Keratinocyte (primary cell): ENCODE measurements around the gene ZNF135. TPM values are rescaled to one million over a fixed set of nuclear protein-coding genes. Genes with fewer than 3 reads are reported as not detected.

Experiments used
- DNase-seq: peaks from one replicate; pipeline ENCODE4 v3.0.0-alpha.2; 2011; ENCODE audit warnings: low read depth, missing footprints, low spot score
- FAIRE-seq: peaks from 2 replicates; lab custom pipeline; 2011; peaks lifted over from hg19 to GRCh38; lab: Jason Lieb, UNC
- H2AFZ ChIP-seq: 2 replicates; pipeline ENCODE4 v1.6.0; 2012; ENCODE audit warnings: low read length, control low read depth, inconsistent platforms; ENCODE audit not compliant: control insufficient read depth
- H3K27ac ChIP-seq: 2 replicates; pipeline ENCODE4 v1.5.1; 2011; ENCODE audit warnings: low read length; ENCODE audit not compliant: control insufficient read depth, insufficient read depth
- H3K27me3 ChIP-seq: 3 replicates; pipeline ENCODE4 v1.6.0; 2011; ENCODE audit warnings: low read length; ENCODE audit not compliant: control insufficient read depth, insufficient read depth; ENCODE audit errors: extremely low read depth
- H3K36me3 ChIP-seq, 2 experiments: 2 replicates in 1 of 2; 3 replicates in 1 of 2; pipeline ENCODE4 v1.5.1; 2011; ENCODE audit warnings: low read length in 2 of 2, mild to moderate bottlenecking in 1 of 2; ENCODE audit not compliant: control insufficient read depth in 2 of 2, insufficient read depth in 2 of 2; ENCODE audit errors: extremely low read depth in 1 of 2
- H3K4me1 ChIP-seq: 3 replicates; pipeline ENCODE4 v1.5.1; 2011; ENCODE audit warnings: low read length; ENCODE audit not compliant: control insufficient read depth, insufficient read depth; ENCODE audit errors: extremely low read depth
- H3K4me2 ChIP-seq: 3 replicates; pipeline ENCODE4 v1.6.0; 2011; ENCODE audit warnings: low read depth, low read length; ENCODE audit not compliant: control insufficient read depth, insufficient read depth; ENCODE audit errors: extremely low read depth
- H3K4me3 ChIP-seq, 3 experiments: fragments of 200-600 bp in 1 of 3; sonication (generic) in 1 of 3; 2 replicates in 2 of 3; 3 replicates in 1 of 3; pipeline ENCODE4 v1.5.1; 2011 to 2016; ENCODE audit warnings: low read length in 3 of 3, mild to moderate bottlenecking in 3 of 3, control low read depth in 2 of 3, inconsistent platforms in 1 of 3, low read depth in 1 of 3, mixed read lengths in 1 of 3, mixed run types in 1 of 3, moderate library complexity in 1 of 3; ENCODE audit not compliant: control insufficient read depth in 2 of 3, insufficient read depth in 2 of 3; ENCODE audit errors: extremely low read depth in 1 of 3
- H3K79me2 ChIP-seq: 2 replicates; pipeline ENCODE4 v1.6.0; 2012; ENCODE audit warnings: low read length; ENCODE audit not compliant: control insufficient read depth, insufficient read depth
- H3K9ac ChIP-seq: 3 replicates; pipeline ENCODE4 v1.6.0; 2011; ENCODE audit warnings: low read length; ENCODE audit not compliant: control insufficient read depth, insufficient read depth; ENCODE audit errors: extremely low read depth
- H3K9me1 ChIP-seq: 3 replicates; pipeline ENCODE4 v1.6.0; 2011; ENCODE audit warnings: low read length; ENCODE audit not compliant: control insufficient read depth, insufficient read depth; ENCODE audit errors: extremely low read depth
- H3K9me3 ChIP-seq: 2 replicates; pipeline ENCODE4 v1.5.1; 2012; ENCODE audit warnings: low read depth, low read length; ENCODE audit not compliant: control insufficient read depth
- H4K20me1 ChIP-seq: 3 replicates; pipeline ENCODE4 v1.6.0; 2011; ENCODE audit warnings: low read length; ENCODE audit not compliant: control insufficient read depth, insufficient read depth; ENCODE audit errors: extremely low read depth
- CTCF ChIP-seq, 3 experiments: IDR thresholded peaks in 1 of 3; conservative IDR thresholded peaks in 1 of 3; optimal IDR thresholded peaks in 1 of 3; 2 replicates in 2 of 3; 3 replicates in 1 of 3; pipeline versions ENCODE3 to v1.5.1; 2011; ENCODE audit warnings: low read length in 3 of 3, mild to moderate bottlenecking in 3 of 3, moderate library complexity in 2 of 3, control low read depth in 1 of 3, inconsistent platforms in 1 of 3; ENCODE audit not compliant: insufficient read depth in 2 of 3; ENCODE audit errors: extremely low read depth in 1 of 3
- EZH2 ChIP-seq: IDR thresholded peaks from one replicate; pipeline ENCODE4 v1.6.1; 2012; ENCODE audit warnings: inconsistent platforms, mild to moderate bottlenecking, low read length, moderate library complexity
- dilution Hi-C: fragments of 300-500 bp; cut with MboI; formaldehyde crosslinking; loops from one replicate; pipeline ENCODE4 v1.7.0; 2020; ENCODE audit warnings: low sequenced_read_pairs; ENCODE audit not compliant: extremely low pct_ligation_motif_present
- polyA plus RNA-seq, 5 experiments: library from polyadenylated mRNA; depleted of rRNA in 3 of 5; stranded (reverse) in 3 of 5; stranded (forward) in 1 of 5; unstranded in 1 of 5; fragments of >200 nt; gene quantifications; 1 replicate in 1 of 5; 2 replicates in 3 of 5; 3 replicates in 1 of 5; pipeline versions ENCODE4 v1.2.1 to v1.2.3, GENCODE V29; 2011 to 2012; ENCODE audit warnings: missing spikeins in 2 of 5, low read depth in 1 of 5, low replicate concordance in 1 of 5

The ZNF135 gene
- polyA plus RNA-seq, 1 donor (not counting 4 experiments of a cell fraction or from before 2014, with no cell fraction given): 3.4 TPM

- Histone ChIP-seq H3K36me3 (peaks cover 0 to 12% of the 10 kb centered on the region in 2 experiments), H3K9me1 (no peaks in the 10 kb centered on the region), H3K9me3 (peaks cover 30% of the 10 kb centered on the region), H3K4me1 (no peaks in the 10 kb centered on the region), H3K4me3 (no peak overlapping the region), H3K9ac (no peak overlapping the region), H4K20me1 (no peaks in the 10 kb centered on the region), H2AFZ (no peak overlapping the region), H3K27ac (no peak overlapping the region), H3K79me2 (no peaks in the 10 kb centered on the region), H3K27me3 (no peaks in the 10 kb centered on the region), H3K4me2 (no peak overlapping the region)
- no peak for FAIRE-seq
- dilution Hi-C loops: no loop called here
- TF ChIP-seq EZH2 (no peak), CTCF (optimal IDR thresholded peaks at IDR 0.05 in 1 of 3, IDR thresholded peaks at IDR 0.05 in 1 of 3, conservative IDR thresholded peaks at IDR 0.05 in 1 of 3; ENCODE audit: extremely low read depth in 1 of 3, insufficient read depth in 2 of 3, low read length in 3 of 3) (no peak)
- no peak for DNase-seq
Measured at GRCh38 chr19:58085348-58085875, 26.3 kb downstream of the ZNF135 start.

DNA sequence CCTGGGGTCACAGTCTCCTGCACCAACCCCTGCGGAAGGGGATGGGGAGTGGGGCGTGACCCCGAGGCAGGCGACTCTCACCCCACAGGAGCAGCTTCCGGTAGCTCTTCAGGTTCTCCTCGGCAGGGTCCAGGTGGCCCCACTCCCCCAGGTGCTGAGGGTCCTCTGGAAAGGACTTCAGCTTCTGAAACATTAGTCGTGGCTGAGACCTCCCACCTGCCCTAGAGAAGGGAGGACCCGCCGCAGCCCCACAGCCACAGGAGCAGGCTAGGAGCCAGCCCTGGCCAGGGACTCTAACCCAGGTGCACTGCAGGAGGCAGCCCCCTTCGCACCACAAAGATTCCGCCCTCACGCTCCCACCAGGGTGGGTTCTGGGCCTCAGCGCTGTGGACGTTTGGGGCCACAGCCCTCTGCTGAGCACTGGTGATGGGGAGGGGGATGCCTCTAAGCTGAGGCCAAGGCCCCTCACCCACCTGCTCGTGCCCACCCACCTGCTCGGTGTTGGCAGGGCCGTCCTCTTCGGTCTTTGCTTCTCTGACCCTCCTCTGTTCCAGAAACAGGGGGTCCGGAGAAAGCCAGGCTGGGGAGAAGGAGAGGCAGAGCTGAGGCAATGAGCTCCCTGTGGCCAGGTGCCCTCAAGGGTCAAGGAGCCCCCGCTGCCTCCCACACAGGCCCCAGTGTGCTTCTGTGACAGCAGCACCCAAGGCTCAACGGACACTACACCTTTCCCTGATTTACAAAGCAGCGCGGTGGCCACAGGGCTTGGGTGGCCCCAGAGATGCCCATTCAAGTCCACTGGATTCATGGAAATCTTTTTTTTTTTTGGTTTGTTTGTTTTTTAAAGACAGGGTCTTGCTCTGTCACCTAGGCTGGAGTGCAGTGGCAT lies 28.0 kb downstream of the ZNF135 start:
- Histone ChIP-seq H2AFZ (no peak overlapping the region), H3K9me3 (peaks cover 30% of the 10 kb centered on the region), H3K27ac (no peak overlapping the region), H3K9ac (no peak overlapping the region), H3K79me2 (no peaks in the 10 kb centered on the region), H4K20me1 (no peaks in the 10 kb centered on the region), H3K27me3 (no peaks in the 10 kb centered on the region), H3K4me1 (no peaks in the 10 kb centered on the region), H3K9me1 (no peaks in the 10 kb centered on the region), H3K4me3 (no peak overlapping the region), H3K36me3 (peaks cover 0 to 12% of the 10 kb centered on the region in 2 experiments), H3K4me2 (no peak overlapping the region)
- DNase-seq: no peak
- FAIRE-seq: no peak
- TF ChIP-seq EZH2 (no peak), CTCF (optimal IDR thresholded peaks at IDR 0.05 in 1 of 3, IDR thresholded peaks at IDR 0.05 in 1 of 3, conservative IDR thresholded peaks at IDR 0.05 in 1 of 3; ENCODE audit: extremely low read depth in 1 of 3, insufficient read depth in 2 of 3, low read length in 3 of 3) (no peak)
- dilution Hi-C loops: no loop called here
